Prostate gland (tissue), 2 donors: ENCODE measurements around the gene ZSWIM8.

Experiments used
- CTCF ChIP-seq, 4 experiments: fragments of 200-600 bp in 2 of 4; fragments of 450-650 bp in 2 of 4; sonication (generic) in 2 of 4; IDR thresholded peaks; 1 replicate in 3 of 4; 2 replicates in 1 of 4; pipeline ENCODE4 v1.5.1; 2016 to 2019; ENCODE audit warnings: antibody characterized with exemption in 4 of 4, mild to moderate bottlenecking in 2 of 4, moderate library complexity in 2 of 4
- POLR2A ChIP-seq: fragments of 450-650 bp; IDR thresholded peaks from one replicate; pipeline ENCODE4 v1.6.1; 2016; ENCODE audit warnings: antibody characterized with exemption, mild to moderate bottlenecking
- POLR2AphosphoS5 ChIP-seq: sonication (generic); formaldehyde crosslinking; IDR thresholded peaks from one replicate; pipeline ENCODE4 v1.6.1; 2017; ENCODE audit warnings: antibody characterized with exemption

GRCh38 chr10:73802276-73802991, 17.0 kb downstream of the ZSWIM8 start:
- TF ChIP-seq POLR2AphosphoS5 (peak; percentile 84), CTCF (IDR thresholded peaks at IDR 0.05) (peak in 1 of 4 experiments; percentile 7), POLR2A (no peak)
